Right atrium auricular region (tissue), 2 donors: Measurements from ENCODE around the gene TRHDE. TPM values are rescaled to one million over a fixed set of nuclear protein-coding genes. Genes with fewer than 3 reads are reported as not detected.

ENCODE experiments used
- DNase-seq: peaks from one replicate; pipeline ENCODE4 v3.0.0-alpha.2; 2019; ENCODE audit warnings: low spot score
- H3K27ac ChIP-seq, 2 donors: fragments of 200-600 bp; sonication (generic); 1 replicate in 1 of 2; 2 replicates in 1 of 2; pipeline ENCODE4 v1.5.1; 2016 to 2019
- H3K27me3 ChIP-seq, 2 donors: fragments of 200-600 bp; sonication (generic); one replicate each; pipeline versions ENCODE4 v1.5.1 to v1.6.0; 2017 to 2019
- H3K36me3 ChIP-seq: fragments of 200-600 bp; sonication (generic); one replicate; pipeline ENCODE4 v1.5.1; 2016
- H3K4me1 ChIP-seq, 2 donors: fragments of 200-600 bp; sonication (generic); one replicate each; pipeline versions ENCODE4 v1.5.1 to v1.6.0; 2017 to 2019
- H3K4me3 ChIP-seq, 2 donors: fragments of 200-600 bp; sonication (generic); 1 replicate in 1 of 2; 2 replicates in 1 of 2; pipeline ENCODE4 v1.5.1; 2017 to 2019; ENCODE audit warnings: mild to moderate bottlenecking in 1 of 2, moderate library complexity in 1 of 2
- H3K9me3 ChIP-seq, 2 donors: fragments of 200-600 bp; sonication (generic); one replicate each; pipeline ENCODE4 v1.5.1; 2019
- total RNA-seq, 2 donors: library from RNA; depleted of rRNA; stranded (reverse); fragments of >200 nt; gene quantifications; one replicate each; pipeline ENCODE4 v1.1.0, GENCODE V29; 2016
- TF ChIP-seq, protein P1 (sequence below), 2 donors: fragments of 200-600 bp; sonication (generic); IDR thresholded peaks; one replicate each; pipeline ENCODE4 v1.5.1; 2019; ENCODE audit warnings: antibody characterized with exemption in 2 of 2

TRHDE gene
- total RNA-seq, 2 donors from 2014 or later, result 0.37 to 3.4 TPM

DNA sequence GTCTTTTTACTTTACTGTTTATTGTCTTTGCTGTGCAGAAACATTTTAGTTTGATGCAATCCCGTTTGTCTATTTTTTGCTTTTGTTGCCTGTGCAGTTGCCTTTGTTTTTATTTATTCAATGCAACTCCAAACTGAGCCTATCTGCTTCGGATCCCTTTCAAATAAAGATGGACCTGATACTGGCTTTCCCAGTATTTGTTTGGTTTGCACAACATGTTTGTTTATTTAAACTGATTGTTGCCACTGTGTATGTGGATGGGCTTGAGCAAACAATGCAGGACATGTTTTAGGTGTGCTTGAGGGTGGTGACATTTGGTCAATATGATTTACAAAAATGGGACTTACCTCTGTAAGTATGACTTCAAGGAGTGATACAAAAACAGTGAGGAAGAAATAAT lies 6.7 kb downstream of the TRHDE start:
- no peak overlapping the region for H3K4me3 ChIP-seq
- TF ChIP-seq, protein P1, sequence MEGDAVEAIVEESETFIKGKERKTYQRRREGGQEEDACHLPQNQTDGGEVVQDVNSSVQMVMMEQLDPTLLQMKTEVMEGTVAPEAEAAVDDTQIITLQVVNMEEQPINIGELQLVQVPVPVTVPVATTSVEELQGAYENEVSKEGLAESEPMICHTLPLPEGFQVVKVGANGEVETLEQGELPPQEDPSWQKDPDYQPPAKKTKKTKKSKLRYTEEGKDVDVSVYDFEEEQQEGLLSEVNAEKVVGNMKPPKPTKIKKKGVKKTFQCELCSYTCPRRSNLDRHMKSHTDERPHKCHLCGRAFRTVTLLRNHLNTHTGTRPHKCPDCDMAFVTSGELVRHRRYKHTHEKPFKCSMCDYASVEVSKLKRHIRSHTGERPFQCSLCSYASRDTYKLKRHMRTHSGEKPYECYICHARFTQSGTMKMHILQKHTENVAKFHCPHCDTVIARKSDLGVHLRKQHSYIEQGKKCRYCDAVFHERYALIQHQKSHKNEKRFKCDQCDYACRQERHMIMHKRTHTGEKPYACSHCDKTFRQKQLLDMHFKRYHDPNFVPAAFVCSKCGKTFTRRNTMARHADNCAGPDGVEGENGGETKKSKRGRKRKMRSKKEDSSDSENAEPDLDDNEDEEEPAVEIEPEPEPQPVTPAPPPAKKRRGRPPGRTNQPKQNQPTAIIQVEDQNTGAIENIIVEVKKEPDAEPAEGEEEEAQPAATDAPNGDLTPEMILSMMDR (IDR thresholded peaks at IDR 0.05), result no peak
- peaks cover 0 to 3% of the 10 kb centered on the region in 2 donors for H3K4me1 ChIP-seq
- no peaks in the 10 kb centered on the region for H3K9me3 ChIP-seq
- no peaks in the 10 kb centered on the region for H3K36me3 ChIP-seq
- H3K27ac ChIP-seq, result no peak overlapping the region
- no peak for DNase-seq
- peaks cover 0 to under 1% of the 10 kb centered on the region in 2 donors for H3K27me3 ChIP-seq

- no peaks in the 10 kb centered on the region for H3K27me3 ChIP-seq
- no peak overlapping the region for H3K4me3 ChIP-seq
- TF ChIP-seq, protein P1 (IDR thresholded peaks at IDR 0.05), result no peak
- H3K9me3 ChIP-seq, result no peaks in the 10 kb centered on the region
- H3K36me3 ChIP-seq, result no peaks in the 10 kb centered on the region
- H3K4me1 ChIP-seq, result no peaks in the 10 kb centered on the region
- H3K27ac ChIP-seq, result no peak overlapping the region
- DNase-seq, result no peak
Measured at GRCh38 chr12:72281126-72281525, 9.0 kb downstream of the TRHDE start.

DNA sequence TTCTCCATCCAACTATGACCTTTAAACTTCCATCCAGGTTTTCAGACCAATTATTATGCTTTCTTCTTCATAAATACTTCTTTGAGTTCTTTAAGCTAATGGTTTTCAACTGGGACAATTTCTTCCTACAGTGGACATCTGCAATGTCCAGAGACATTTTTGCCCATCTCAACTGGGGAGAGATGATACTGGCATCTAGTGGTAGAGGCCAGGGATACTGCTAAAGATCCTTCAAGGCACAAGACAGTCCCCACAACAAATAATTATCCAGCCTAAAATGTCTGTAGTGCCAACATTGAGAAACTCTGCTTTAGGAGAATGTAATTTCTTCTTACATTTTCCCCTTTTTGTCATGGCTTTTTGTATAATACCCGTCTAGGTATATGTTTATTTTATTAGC lies 10.6 kb downstream of the TRHDE start:
- no peak overlapping the region for H3K27ac ChIP-seq

GRCh38 chr12:72285861-72286260 lies 13.7 kb downstream of the TRHDE start:
- TF ChIP-seq, protein P1 (IDR thresholded peaks at IDR 0.05), result no peak
- no peak for DNase-seq
- Histone ChIP-seq H3K4me3 (no peak overlapping the region), H3K27me3 (no peaks in the 10 kb centered on the region), H3K36me3 (no peaks in the 10 kb centered on the region), H3K9me3 (no peaks in the 10 kb centered on the region), H3K4me1 (no peaks in the 10 kb centered on the region), H3K27ac (no peak overlapping the region)

More for the DNA sequence above, 10.6 kb downstream of the TRHDE start:
- Histone ChIP-seq H3K27me3 (no peaks in the 10 kb centered on the region), H3K36me3 (no peaks in the 10 kb centered on the region), H3K9me3 (no peaks in the 10 kb centered on the region), H3K4me3 (no peak overlapping the region), H3K4me1 (no peaks in the 10 kb centered on the region)
- TF ChIP-seq, protein P1 (IDR thresholded peaks at IDR 0.05), result no peak
- DNase-seq, result no peak

DNA sequence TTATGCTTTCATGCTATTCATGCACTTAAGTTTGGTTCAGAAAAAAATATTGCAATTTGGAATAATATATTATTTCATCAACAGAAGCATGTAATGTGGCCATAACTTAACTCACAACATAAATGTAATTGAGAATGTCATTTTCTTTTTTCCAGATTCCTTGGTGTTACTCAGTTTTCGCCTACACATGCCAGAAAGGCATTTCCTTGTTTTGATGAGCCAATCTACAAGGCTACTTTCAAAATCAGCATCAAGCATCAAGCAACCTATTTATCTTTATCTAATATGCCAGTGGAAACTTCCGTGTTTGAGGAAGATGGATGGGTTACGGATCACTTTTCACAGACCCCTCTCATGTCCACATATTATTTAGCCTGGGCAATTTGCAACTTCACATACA lies 14.4 kb downstream of the TRHDE start:
- Histone ChIP-seq H3K27me3 (no peaks in the 10 kb centered on the region), H3K9me3 (no peaks in the 10 kb centered on the region), H3K4me3 (no peak overlapping the region), H3K4me1 (no peaks in the 10 kb centered on the region), H3K36me3 (no peaks in the 10 kb centered on the region), H3K27ac (no peak overlapping the region)
- no peak for DNase-seq
- TF ChIP-seq, protein P1 (IDR thresholded peaks at IDR 0.05), result no peak

DNA sequence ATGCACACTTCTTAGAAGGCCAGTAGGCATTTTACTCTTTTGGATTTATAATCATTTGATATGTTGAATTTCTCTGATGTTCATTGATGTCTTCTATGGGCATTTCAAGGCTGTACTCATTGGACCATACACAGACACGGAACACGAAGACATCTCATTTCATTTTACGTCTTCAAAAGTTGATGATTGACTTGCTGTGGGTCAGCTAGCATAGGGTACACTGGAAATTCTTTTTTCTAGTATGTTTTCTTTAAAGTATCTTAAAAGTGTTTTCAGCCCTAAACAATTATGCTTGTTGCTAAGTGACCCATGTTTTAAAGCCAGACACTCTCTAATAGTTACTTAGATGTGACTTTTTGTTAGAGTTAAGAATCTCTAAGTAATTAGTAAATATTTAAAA lies 16.3 kb downstream of the TRHDE start:
- no peak for DNase-seq
- TF ChIP-seq, protein P1 (IDR thresholded peaks at IDR 0.05), result no peak
- H3K4me3 ChIP-seq, result no peak overlapping the region
- H3K27me3 ChIP-seq, result no peaks in the 10 kb centered on the region
- H3K27ac ChIP-seq, result no peak overlapping the region
- H3K4me1 ChIP-seq, result no peaks in the 10 kb centered on the region
- H3K9me3 ChIP-seq, result no peaks in the 10 kb centered on the region
- no peaks in the 10 kb centered on the region for H3K36me3 ChIP-seq
